CD4-positive, CD25-positive, alpha-beta regulatory T cell (primary cell): ENCODE measurements around the gene NDUFA13. TPM values are rescaled to one million over a fixed set of nuclear protein-coding genes. Genes with fewer than 3 reads are reported as not detected.

ENCODE experiments used
- ATAC-seq, 2 donors: fragments of 150-1000 bp; cut with Tn5 transposase; one replicate each; pipeline ENCODE4 v1.10.0; 2021; ENCODE audit warnings: low read depth in 2 of 2, moderate number of reproducible peaks in 2 of 2, moderate library complexity in 1 of 2
- DNase-seq, 3 donors: peaks; one replicate each; pipeline versions ENCODE4 v3.0.0 to v3.0.0-alpha.2; 2012 to 2022; ENCODE audit warnings: mixed read lengths in 1 of 3
- H3K27ac ChIP-seq: one replicate; pipeline ENCODE4 v1.7.0; 2013; ENCODE audit warnings: mild to moderate bottlenecking, low read length; ENCODE audit not compliant: insufficient read depth, poor library complexity, severe bottlenecking
- H3K27me3 ChIP-seq: one replicate; pipeline ENCODE4 v1.7.0; 2013; ENCODE audit warnings: low read length; ENCODE audit not compliant: control insufficient read depth, insufficient read depth
- H3K36me3 ChIP-seq: one replicate; pipeline ENCODE4 v1.7.0; 2013; ENCODE audit warnings: mild to moderate bottlenecking, low read length, moderate library complexity; ENCODE audit not compliant: control insufficient read depth, insufficient read depth
- H3K4me1 ChIP-seq: 2 replicates; pipeline ENCODE4 v1.7.0; 2013; ENCODE audit warnings: mild to moderate bottlenecking, low read length; ENCODE audit not compliant: insufficient read depth, control insufficient read depth, poor library complexity, severe bottlenecking
- H3K4me3 ChIP-seq: one replicate; pipeline ENCODE4 v1.7.0; 2013; ENCODE audit warnings: low read depth, mild to moderate bottlenecking, low read length, moderate library complexity
- H3K9me3 ChIP-seq, 2 experiments: 1 replicate in 1 of 2; 2 replicates in 1 of 2; pipeline ENCODE4 v1.7.0; 2013; ENCODE audit warnings: low read length in 2 of 2, mild to moderate bottlenecking in 1 of 2, moderate library complexity in 1 of 2; ENCODE audit not compliant: control insufficient read depth in 2 of 2
- H3K27ac Mint-ChIP-seq, 3 donors: one replicate each; pipeline ENCODE4 v1.8.0; 2020 to 2022; ENCODE audit warnings: mild to moderate bottlenecking in 3 of 3, mixed read lengths in 3 of 3, moderate library complexity in 2 of 3
- H3K27me3 Mint-ChIP-seq: one replicate; pipeline ENCODE4 v1.8.0; 2022; ENCODE audit warnings: mild to moderate bottlenecking, mixed read lengths
- H3K36me3 Mint-ChIP-seq: one replicate; pipeline ENCODE4 v1.8.0; 2020; ENCODE audit warnings: mixed read lengths
- H3K4me1 Mint-ChIP-seq, 4 donors: one replicate each; pipeline ENCODE4 v1.8.0; 2020 to 2022; ENCODE audit warnings: mixed read lengths in 4 of 4, mild to moderate bottlenecking in 1 of 4
- H3K4me3 Mint-ChIP-seq, 4 donors: one replicate each; pipeline ENCODE4 v1.8.0; 2020 to 2022; ENCODE audit warnings: mild to moderate bottlenecking in 4 of 4, mixed read lengths in 4 of 4, moderate library complexity in 3 of 4
- H3K9me3 Mint-ChIP-seq, 7 donors: one replicate each; pipeline ENCODE4 v1.8.0; 2020 to 2022; ENCODE audit warnings: mixed read lengths in 7 of 7, mild to moderate bottlenecking in 3 of 7, moderate library complexity in 2 of 7
- polyA plus RNA-seq, 4 donors: library from polyadenylated mRNA; unstranded; fragments of 300-500 nt; fragmentation: Illumina TruSeq; gene quantifications; one replicate each; pipeline ENCODE4 v1.2.3, GENCODE V29; 2021
- total RNA-seq: library from RNA; stranded (reverse); gene quantifications from one replicate; pipeline ENCODE4 v1.2.3, GENCODE V29; 2022

The NDUFA13 gene
- total and polyA plus RNA-seq, 5 donors from 2014 or later: 196 to 453 (median 365) TPM

DNA sequence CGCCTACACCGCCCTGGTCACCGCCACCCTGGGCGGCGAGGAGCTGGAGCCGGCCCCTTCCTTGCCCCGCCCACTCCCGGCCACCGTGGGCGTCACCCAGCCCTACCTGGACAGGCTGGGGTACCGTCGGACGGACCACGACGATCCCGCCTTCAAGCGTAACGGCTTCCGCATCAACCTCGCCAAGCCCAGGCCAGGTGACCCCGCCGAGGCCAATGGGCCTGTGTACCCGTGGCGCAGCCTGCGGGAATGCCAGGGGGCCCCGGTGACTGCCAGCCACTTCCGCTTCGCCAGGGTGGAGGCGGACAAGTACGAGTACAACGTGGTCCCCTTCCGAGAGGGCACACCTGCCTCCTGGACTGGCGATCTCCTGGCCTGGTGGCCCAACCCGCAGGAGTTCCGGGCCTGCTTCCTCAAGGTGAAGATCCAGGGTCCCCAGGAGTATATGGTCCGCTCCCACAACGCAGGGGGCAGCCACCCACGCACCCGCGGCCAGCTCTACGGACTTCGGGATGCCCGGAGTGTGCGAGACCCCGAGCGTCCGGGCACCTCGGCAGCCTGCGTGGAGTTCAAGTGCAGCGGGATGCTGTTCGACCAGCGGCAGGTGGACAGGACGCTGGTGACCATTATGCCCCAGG lies 29.0 kb downstream of the NDUFA13 start:
- H3K36me3 ChIP-seq: no peaks in the 10 kb centered on the region
- H3K9me3 ChIP-seq: no peaks in the 10 kb centered on the region
- no peaks in the 10 kb centered on the region for H3K27me3 ChIP-seq
- H3K4me3 ChIP-seq: no peak overlapping the region
- Mint-ChIP-seq H3K4me3 (no peak overlapping the region), H3K36me3 (no peaks in the 10 kb centered on the region), H3K27ac (no peak overlapping the region), H3K27me3 (no peaks in the 10 kb centered on the region), H3K4me1 (peaks cover 0 to 19% (median 7%) of the 10 kb centered on the region in 4 donors), H3K9me3 (no peaks in the 10 kb centered on the region)
- no peak for ATAC-seq
- no peak overlapping the region for H3K27ac ChIP-seq
- peaks cover 19% of the 10 kb centered on the region for H3K4me1 ChIP-seq
- DNase-seq: no peak

GRCh38 chr19:19545707-19546106 lies 29.7 kb downstream of the NDUFA13 start:
- Mint-ChIP-seq H3K27me3 (no peaks in the 10 kb centered on the region), H3K36me3 (no peaks in the 10 kb centered on the region), H3K4me3 (no peak overlapping the region), H3K27ac (no peak overlapping the region), H3K9me3 (no peaks in the 10 kb centered on the region), H3K4me1 (peaks cover 0 to 16% (median 7%) of the 10 kb centered on the region in 4 donors)
- no peaks in the 10 kb centered on the region for H3K9me3 ChIP-seq
- H3K4me3 ChIP-seq: no peak overlapping the region
- H3K4me1 ChIP-seq: peaks cover 16% of the 10 kb centered on the region
- no peak overlapping the region for H3K27ac ChIP-seq
- H3K27me3 ChIP-seq: no peaks in the 10 kb centered on the region
- ATAC-seq (no peak), DNase-seq (no peak)
- H3K36me3 ChIP-seq: no peaks in the 10 kb centered on the region

DNA sequence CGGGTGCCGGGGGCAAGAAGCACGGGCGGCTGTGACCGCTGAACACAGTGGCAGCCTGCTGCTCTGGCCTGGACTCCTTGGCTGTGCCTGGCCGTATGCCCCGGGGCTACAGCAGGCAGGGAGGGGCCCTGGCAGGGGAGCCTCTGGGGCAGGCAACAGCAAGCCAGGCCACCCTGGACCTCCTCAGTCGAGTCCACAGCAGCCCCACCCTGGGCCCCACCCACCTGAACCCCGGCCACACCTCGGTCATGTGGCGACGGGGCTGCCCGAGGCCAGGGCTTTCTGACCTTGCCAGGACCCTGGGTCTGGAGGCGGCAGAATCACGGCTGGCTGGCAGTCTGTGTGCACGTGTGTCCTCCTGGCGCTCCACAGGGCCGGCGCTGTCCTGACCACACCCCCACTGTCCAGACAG lies 30.7 kb downstream of the NDUFA13 start:
- Histone ChIP-seq H3K4me1 (peaks cover 5% of the 10 kb centered on the region), H3K27ac (no peak overlapping the region), H3K4me3 (no peak overlapping the region), H3K27me3 (no peaks in the 10 kb centered on the region), H3K36me3 (no peaks in the 10 kb centered on the region), H3K9me3 (no peaks in the 10 kb centered on the region)
- H3K27ac Mint-ChIP-seq: no peak overlapping the region
- no peak for DNase-seq
- no peak for ATAC-seq
- no peaks in the 10 kb centered on the region for H3K9me3 Mint-ChIP-seq
- H3K4me3 Mint-ChIP-seq: no peak overlapping the region
- H3K27me3 Mint-ChIP-seq: no peaks in the 10 kb centered on the region
- H3K36me3 Mint-ChIP-seq: no peaks in the 10 kb centered on the region
- peaks cover 0 to 7% (median 4%) of the 10 kb centered on the region in 4 donors for H3K4me1 Mint-ChIP-seq

- Histone ChIP-seq H3K4me3 (no peak overlapping the region), H3K27me3 (no peaks in the 10 kb centered on the region), H3K36me3 (no peaks in the 10 kb centered on the region), H3K27ac (no peak overlapping the region), H3K9me3 (no peaks in the 10 kb centered on the region), H3K4me1 (no peaks in the 10 kb centered on the region)
- Mint-ChIP-seq H3K36me3 (no peaks in the 10 kb centered on the region), H3K4me3 (no peak overlapping the region), H3K4me1 (no peaks in the 10 kb centered on the region), H3K27ac (no peak overlapping the region), H3K27me3 (no peaks in the 10 kb centered on the region), H3K9me3 (no peaks in the 10 kb centered on the region)
- DNase-seq: no peak
- ATAC-seq: no peak
Measured at GRCh38 chr19:19547674-19548336, 31.8 kb downstream of the NDUFA13 start.

DNA sequence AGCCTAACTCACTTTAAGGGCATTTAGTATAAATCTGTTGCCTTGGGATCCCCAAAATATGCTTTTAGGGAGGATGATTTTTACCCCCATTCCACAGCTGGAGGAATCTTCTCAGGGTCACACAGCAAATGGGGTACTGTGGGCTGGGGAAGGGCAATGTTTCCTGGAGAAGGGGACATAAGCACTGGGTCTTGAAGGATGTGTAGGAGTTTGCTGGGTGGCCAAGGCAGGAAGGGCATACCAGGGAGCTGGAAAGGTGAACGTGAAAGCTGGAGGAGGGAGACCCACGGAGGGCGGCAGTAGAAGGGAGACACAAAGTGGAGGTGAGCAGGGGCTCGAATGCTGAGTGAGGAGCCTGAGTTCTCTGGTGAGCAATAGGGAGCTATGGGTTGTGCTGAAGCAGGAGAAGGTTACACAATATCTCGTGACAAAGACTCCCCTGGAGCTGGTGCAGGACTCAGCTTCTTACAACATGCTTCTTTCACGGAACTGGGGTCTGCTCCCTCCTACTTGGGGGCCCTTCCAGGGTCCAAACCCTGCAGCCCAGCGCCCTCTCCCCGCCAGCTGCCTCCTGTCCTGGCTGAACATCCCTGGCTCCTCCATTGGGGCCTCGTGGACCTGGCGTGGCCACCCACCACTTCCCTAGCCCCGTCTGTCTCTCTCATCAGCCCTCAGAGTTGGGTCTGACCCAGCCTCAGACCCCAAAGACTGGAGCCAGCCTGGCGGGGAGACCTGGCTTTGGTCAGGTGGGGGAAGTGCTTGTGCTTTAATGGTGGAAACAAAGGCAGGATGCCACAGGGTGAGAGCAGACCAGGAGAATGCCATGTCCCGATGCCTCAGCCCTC lies 33.1 kb downstream of the NDUFA13 start:
- H3K4me3 ChIP-seq: no peak overlapping the region
- Mint-ChIP-seq H3K27ac (peak overlapping the region in 1 of 3 donors; percentile 68), H3K9me3 (no peaks in the 10 kb centered on the region), H3K27me3 (no peaks in the 10 kb centered on the region), H3K4me3 (no peak overlapping the region), H3K4me1 (no peaks in the 10 kb centered on the region), H3K36me3 (no peaks in the 10 kb centered on the region)
- DNase-seq (no peak), ATAC-seq (no peak)
- H3K9me3 ChIP-seq: no peaks in the 10 kb centered on the region
- no peaks in the 10 kb centered on the region for H3K4me1 ChIP-seq
- H3K27ac ChIP-seq: no peak overlapping the region
- H3K36me3 ChIP-seq: no peaks in the 10 kb centered on the region
- H3K27me3 ChIP-seq: no peaks in the 10 kb centered on the region

DNA sequence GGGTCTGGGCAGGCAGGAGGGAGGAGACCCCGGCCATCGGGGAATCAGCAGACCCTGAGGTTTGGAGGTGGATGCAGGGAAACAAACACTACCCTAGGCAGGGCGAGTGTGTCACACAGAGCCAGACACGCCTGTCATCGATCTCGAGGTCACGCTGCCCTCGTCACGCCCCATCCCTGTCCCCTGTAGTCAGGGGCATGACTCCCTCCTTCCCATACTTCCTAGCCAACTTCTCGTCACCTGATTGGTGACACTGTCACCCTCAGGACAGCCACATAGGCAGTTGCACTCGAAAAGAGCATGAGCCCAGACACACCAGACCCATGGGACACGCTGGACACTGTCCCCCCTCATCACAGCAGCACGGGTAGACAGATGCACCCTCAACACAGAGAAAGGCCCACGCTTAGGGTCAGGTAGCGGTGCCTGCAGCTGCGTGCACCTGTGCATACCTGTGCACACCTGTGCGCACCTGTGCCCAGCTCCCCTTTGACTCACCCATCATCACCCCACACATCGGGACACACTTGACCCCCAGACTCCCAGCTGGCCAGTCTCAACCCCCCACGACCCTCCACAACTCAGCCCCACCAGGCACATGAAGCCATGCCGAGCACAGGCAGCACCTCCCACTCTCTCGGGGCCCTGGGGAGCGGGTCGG lies 33.9 kb downstream of the NDUFA13 start:
- Mint-ChIP-seq H3K36me3 (no peaks in the 10 kb centered on the region), H3K4me3 (no peak overlapping the region), H3K27ac (peak overlapping the region in 1 of 3 donors; percentile 60), H3K27me3 (no peaks in the 10 kb centered on the region), H3K9me3 (no peaks in the 10 kb centered on the region), H3K4me1 (peaks cover 0 to 5% (median 0%) of the 10 kb centered on the region in 4 donors)
- Histone ChIP-seq H3K36me3 (no peaks in the 10 kb centered on the region), H3K9me3 (no peaks in the 10 kb centered on the region), H3K27ac (no peak overlapping the region), H3K27me3 (no peaks in the 10 kb centered on the region), H3K4me3 (no peak overlapping the region), H3K4me1 (peaks cover 6% of the 10 kb centered on the region)
- ATAC-seq (no peak), DNase-seq (no peak)

DNA sequence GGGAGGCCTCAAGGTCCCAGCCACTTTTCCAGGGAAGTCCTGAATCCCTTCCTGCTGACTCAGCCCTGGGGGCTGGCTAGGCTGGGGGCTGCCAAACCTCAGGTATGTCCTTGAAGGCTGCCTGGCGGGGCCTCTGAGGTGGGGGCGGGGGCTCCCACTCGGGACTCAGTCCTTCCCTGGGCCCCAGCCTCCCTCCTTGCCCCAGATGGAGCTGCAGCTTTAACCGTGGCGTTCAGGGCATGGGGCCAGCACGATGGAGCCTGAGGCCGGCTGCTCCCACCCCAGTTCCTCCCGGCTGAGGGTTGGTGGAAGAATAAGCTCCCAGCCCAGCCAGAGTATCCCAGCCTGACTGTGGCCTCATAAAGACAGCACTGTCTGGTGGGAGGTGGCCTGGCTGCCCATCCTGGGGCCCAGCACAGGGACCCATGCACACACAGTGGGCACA lies 34.5 kb downstream of the NDUFA13 start:
- Histone ChIP-seq H3K4me3 (no peak overlapping the region), H3K9me3 (no peaks in the 10 kb centered on the region), H3K36me3 (no peaks in the 10 kb centered on the region), H3K4me1 (peaks cover 6% of the 10 kb centered on the region), H3K27ac (no peak overlapping the region), H3K27me3 (no peaks in the 10 kb centered on the region)
- H3K36me3 Mint-ChIP-seq: no peaks in the 10 kb centered on the region
- no peak for ATAC-seq
- no peaks in the 10 kb centered on the region for H3K9me3 Mint-ChIP-seq
- DNase-seq: no peak
- peaks cover 0 to 5% (median 0%) of the 10 kb centered on the region in 4 donors for H3K4me1 Mint-ChIP-seq
- no peaks in the 10 kb centered on the region for H3K27me3 Mint-ChIP-seq
- no peak overlapping the region for H3K4me3 Mint-ChIP-seq
- H3K27ac Mint-ChIP-seq: no peak overlapping the region
